HG02943 (cell line): ENCODE measurements around the gene CNOT1.
"Not testable (repeated sequence)": the region's sequence is repeated elsewhere in the genome, so short reads cannot be mapped to it uniquely, and the experiment has no call there.

Experiments used
- ATAC-seq: cut with Tn5 transposase; IDR thresholded peaks from one replicate; pipeline ENCODE4 v1.9.1; 2021; ENCODE audit warnings: mild to moderate bottlenecking, low read depth, moderate library complexity; ENCODE audit not compliant: unreplicated experiment

CNOT1 gene

DNA sequence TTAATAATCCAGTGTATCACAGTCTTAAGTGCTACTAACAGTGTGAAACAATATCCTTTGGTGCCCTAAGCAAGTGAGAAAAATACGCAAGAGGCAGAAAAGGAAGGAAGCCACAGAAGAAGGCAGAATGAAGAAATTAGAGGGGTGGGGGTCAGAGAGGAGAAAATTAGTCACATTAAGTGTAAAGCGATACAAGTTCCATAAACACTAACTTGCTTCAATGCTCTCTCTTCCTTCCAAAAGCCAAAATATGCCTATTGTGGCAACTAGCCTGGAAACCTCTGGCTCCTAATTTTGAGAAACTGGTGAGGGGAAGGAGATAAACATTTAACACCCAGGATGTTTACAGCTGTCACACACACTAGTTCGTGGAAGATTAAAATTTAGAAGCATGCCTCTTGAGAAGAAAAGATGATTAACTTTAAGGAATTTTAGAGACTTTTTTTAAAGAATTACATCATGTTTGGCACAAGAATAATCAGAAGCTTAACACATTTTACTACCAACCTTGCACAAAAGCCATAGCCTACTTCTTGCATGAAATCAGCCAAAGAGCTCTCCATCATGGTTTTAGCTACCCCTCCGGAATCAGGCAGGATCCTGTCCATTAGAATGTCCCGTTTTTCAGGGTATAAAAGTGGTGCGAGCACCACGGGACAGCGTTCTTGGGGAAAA is 44.7 kb downstream of the CNOT1 start:
- ATAC-seq: no peak

DNA sequence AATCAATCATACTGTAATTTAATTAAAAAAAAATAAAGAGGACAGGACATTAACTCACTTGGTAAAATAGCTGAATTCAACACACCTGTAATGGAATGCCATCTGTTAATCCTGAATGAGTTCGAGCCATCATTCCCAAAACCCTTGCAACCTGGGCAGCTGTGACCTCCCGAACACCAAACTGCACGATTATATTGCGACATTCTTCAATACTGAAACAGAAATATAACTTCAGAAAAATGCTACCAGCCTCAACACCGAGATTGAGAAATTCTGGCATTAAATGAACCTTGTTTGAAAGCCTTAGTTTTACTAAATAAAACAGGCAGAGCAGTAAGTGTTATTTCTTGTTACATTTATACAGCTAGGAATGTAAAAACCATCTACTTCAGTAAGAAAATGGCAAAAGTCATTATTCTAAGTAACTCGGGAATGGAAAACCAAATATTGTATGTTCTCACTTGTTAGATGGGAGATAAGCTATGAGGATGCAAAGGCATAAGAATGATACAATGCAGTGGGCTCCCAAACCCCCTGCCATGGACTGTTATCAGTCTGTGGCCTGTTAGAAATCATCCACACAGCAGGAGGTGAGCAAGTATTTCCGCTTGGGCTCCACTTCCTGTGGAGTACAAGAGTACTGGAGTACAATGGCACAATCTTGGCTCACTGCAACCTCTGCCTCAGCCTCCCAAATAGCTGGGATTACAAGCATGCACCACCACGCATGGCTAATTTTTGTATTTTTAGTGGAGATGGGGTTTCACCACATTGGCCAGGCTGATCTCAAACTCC is 46.5 kb downstream of the CNOT1 start:
- ATAC-seq: no peak

DNA sequence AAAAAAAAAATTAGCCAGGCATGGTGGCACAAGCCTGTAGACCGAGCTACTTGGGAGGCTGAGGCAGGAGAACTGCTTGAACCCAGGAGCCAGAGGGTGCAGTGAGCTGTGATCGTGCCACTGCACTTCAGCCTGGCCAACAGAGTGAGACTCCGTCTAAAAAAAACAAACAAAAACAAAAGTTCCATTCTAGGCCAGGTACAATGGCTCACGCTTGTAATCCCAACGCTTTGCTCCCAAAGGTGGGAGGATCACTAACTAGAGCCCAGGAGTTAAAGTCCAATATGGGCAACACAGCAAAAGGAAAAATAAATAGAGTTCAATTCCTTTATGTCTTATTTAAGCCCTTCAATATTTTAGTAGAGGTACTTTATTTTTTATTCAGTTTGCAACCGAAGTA is 47.5 kb downstream of the CNOT1 start:
- no peak for ATAC-seq

DNA sequence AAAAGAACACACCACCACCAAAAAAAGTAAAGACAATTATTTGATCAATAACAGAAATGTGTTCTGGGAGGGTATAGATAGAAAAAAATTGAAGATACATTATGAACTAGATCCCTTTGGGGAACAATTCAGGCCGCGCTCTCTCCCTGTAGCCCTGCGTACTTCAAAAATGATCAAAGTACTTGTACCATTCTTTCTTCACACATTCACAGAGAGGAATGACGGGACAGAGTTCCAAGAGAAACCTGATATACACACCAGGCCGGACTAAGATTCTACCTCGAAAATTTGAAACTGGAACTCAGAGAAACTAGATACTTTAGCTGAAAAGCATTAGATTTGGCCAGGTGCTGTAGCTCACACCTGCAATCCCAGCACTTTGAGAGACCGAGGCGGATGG is 50.0 kb downstream of the CNOT1 start:
- no peak for ATAC-seq

DNA sequence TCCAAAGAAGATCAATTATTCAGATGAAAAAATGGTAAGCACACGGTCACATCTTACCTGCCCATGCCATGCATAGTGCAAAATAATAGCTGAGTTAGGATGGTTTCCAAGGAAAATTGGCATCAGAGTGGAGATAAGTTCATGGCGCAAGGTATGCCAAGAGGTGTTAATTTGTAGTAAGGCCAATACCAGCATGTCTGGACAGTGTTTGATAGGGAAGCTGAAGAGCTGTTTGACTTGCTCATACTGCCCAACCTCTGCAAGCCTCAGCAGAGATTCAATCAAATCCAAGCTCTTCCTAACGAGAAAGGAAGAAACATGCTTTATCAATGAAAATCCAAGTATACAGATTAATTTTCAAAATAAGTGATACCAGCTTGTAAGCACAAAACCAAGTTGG is 51.0 kb downstream of the CNOT1 start:
- no peak for ATAC-seq

DNA sequence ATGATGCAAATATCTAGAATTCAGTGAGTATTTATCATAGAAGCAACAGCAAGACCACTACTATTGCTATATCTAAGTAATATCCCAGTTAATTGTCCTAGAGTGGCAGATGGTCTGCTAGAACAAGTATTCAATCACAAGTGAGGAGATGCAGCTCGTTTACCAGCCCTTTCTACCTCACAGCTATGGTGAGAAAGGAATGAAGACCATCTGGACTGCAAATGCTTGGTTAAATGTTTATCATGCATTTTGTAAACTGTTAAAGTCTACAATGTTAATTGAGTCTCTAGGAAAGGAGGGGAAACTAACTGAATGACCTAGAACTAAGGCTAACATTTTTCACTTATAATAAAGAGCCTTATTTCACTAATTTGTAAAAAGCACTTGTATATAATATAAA is 52.5 kb downstream of the CNOT1 start:
- ATAC-seq: no peak

DNA sequence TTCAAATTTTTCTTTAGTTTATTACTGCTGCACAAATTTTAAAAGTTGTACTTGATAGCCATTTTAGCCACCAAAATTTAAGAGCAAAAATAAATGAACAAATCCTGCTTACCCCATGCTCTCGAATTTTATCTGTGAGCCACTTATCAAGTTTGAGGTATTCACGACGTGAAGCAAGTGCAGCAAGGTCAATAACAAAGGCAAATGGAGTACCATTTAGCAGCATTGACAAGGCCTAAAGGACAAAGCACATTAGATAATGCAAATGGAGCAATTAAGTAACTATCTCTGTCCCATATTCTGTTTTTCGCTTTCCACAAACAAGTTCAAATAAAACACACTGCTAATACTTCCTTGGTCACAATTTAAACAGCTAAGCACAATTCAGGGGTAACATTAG is 54.7 kb downstream of the CNOT1 start:
- no peak for ATAC-seq

DNA sequence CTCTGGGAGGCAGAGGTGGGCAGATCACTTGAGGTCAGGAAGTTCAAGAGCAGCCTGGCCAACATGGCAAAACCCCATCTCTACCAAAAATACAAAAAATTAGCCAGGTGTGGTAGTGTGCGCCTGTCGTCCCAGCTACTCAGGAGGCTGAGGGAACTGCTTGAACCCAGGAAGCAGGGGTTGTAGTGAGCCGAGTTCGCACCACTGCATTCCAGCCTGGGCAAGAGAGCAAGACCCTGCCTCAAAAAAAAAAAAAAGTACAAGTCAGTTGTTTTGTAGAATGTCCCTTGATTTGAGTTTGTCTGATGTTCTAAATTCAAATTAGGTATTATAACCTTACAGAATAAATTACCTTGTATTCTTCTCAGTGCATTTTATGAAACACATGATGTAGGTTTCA is 63.9 kb downstream of the CNOT1 start:
- ATAC-seq: not testable (repeated sequence)

DNA sequence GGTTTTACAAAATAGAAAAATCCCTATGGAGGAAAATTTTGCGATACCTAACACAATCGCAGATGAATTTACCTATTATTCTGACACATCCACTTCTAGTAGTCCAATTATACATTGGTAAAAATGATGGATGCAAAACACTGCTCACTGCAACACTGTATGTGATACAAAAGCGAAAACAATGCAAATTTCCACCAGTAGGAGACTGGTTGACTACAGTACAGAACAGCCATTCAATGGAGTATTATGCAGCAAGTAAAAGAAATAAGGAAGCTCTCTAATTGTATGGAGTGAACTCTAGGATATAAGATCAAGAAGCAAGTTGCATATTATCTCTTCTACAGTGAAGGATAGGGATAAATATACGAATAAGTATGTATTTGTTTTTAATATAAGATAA is 65.9 kb downstream of the CNOT1 start:
- no peak for ATAC-seq

DNA sequence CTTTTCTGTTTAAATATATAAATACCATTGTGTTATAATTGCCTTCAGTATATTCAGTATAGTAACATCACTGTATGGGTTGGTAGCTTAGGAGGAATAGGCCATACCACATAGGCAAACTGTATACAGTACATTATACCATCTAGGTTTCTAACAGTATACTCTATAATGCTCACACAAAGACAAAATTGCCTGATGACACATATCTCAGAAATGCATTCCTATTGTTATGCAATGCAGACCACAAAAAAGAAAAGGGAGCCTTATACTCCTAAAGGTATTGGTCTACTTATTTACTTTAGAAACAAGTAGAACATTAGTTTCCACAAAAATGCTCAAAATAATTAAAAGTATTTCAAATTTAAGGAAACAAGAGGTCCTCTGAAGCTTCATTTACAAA is 66.4 kb downstream of the CNOT1 start:
- no peak for ATAC-seq

DNA sequence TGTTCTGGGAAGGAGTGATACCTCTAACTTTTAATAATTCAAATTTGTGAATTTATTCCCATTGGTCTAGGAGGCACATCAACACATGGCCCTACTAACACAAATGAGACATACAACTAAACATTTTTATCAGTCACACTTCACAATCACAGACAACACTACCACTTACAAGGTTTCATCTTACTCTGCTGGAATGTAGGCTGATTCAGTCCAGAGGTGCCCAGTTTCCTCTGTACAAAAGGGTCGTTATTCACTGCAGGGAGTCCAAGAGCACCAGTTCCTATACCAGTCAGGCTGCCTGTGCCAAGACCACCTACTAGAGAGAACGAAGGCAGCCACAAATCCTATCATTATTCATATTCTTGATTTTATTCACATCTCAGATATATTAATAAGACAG is 72.9 kb downstream of the CNOT1 start:
- ATAC-seq: no peak

DNA sequence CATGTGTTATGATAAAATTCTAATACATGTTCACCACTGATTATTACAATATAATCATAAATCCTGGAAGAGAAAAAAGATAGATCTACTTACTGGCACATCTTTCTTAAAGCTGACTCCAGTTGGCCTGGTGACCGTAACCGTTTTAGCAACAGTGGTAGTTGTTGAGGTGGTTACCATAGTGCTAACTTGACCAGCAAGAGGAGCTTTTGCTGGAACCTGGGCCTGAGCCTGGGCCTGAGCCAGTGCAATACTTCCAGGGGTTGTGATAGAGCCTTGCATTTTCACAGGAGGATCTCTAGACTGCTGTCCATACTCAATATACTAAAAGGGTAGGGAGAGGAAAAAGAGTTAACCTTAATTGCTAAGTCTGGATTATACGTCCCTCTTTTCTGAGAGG is 78.1 kb downstream of the CNOT1 start:
- ATAC-seq: no peak

DNA sequence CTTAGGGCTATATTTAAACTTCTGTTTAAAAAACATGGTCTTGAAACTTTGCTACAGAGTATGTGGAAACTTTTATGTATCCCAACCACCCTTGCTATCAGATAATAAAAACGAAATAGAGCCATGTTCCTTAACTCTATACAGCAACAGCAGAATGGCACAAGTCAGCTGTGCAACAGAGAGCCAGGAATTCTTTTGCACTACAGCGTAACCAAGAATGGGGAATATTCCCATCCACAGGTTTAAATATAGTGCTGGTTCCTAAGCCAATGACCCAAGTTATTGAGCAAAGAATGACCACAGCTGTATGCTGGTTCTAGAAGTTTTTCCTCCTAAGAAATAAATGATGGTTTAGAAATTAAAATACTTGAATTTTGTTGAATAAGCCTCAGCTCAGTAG is 81.2 kb downstream of the CNOT1 start:
- ATAC-seq: no peak

DNA sequence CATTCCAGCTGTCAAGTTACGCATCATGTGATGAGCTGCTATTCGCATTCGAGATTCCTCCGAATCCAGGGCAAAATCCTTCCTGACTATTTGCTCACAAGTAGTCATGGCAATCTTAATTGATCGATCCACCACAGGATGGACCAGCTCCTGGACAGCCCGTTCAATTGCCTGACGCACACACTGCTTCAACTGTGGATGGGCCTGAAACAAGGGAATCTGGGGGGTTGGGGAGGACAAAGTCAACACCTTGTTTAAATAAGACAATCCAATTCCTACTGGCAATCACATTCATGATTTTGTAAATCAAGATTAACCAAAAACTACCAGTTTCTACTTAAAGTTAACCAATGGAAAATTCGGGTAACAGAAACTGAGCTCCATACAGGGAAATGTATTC is 85.9 kb downstream of the CNOT1 start:
- ATAC-seq: no peak

DNA sequence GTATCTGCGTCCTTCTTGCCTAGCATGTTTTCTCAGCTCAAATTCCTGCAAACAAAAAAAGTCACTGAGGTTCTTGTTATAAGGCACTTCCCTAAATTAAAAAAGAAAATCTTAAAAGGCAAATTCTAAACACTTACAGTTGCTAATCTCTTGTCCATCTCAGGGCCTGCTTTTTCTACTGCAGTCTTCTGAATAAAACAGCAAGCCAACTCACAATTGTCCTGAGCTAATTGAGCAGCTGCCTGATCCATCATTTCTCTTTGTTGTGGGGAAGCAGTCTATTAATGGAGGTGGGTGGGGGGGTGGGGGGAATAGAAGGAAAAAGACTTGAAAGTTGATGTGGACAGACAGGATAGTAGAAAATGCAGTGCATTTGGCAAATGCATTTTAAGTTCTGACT is 87.3 kb downstream of the CNOT1 start:
- ATAC-seq: no peak

DNA sequence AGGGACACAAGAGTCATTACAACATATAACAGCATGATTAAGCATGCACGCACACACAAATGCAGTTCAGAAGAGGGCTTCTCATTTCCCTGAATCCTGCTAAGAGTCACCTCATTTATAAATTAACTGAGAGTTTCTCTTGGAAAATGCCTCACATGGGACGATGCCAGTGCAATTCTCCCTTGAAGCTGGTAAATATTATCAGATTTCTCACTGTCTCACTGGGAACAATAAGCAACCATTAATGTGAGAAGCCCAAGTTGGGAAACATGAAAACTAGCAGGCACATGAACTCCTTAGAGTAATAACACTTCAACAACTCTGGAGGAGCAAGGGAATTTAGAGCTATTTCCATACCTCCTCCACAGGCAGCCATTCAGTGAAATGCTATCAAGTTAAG is 87.9 kb downstream of the CNOT1 start:
- ATAC-seq: no peak

DNA sequence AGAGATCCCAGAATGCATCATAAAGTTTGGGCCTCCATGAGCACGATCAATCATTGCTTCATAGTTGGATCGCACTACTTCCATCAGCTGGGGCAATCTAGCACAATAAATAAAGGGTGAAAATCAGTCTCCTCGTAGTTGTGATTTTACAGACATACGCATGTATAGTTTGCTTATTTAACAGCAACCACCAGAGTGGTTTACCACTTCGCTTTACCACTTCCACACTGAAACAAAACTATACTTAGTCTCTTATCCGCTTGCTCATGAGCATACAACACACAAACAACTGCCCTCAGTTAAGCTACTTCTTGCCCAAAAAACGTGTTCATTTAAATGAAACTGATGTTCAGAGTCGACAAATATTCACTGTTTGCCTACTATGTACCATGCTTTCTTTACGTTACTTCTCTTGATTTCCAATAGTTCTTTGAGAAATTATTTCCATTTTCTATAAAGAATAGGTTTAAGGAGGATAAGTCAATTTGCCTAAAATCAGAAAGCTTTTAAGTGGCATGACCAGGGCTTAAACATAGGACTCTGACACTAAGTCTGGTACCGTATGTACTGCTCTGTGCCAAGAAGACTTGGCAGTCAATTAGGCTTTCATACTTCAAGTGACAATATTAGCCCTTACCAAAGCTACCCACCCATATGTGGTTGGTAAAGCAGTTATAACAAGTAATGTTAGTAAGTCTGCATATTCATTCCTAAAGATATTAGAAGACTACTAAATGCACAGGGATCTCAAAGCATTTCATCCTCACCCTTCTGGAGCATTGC is 92.3 kb downstream of the CNOT1 start:
- ATAC-seq: no peak

DNA sequence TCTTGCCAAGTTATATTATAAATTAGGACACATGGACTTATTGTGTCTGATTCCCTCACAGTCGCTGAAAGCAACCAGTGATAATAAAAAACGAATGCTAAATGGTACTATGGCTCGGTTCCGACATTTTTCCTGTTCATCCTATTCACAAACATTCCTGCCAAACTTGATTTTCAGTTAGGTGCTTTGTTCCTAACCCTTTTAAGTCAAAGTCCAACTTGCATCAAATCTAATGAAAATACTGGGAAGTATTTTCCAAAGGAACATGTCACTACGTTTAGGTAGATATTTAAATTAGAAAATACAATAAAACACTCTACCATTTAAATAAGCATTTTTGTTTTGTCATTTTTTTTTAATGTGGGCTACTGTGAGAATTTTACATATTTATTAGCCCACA is 93.3 kb downstream of the CNOT1 start:
- ATAC-seq: no peak

DNA sequence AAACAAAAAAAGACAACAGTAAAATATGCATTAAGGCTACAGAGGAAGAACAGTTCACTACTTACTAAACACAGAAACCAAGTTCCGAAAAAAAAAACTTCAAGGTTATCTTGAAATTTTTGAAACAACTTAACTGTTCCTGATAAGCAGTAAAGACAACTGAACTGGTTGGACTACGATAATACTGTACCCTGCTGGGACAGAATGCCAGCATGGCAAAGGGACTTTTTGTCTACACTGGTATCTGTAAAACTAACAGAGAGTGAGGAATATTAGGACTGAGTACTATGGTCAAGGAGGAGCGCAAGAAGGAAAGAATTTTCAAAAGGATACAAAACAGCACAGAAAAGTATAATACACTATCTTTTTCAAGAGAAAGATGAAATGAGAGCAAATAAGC is 94.5 kb downstream of the CNOT1 start:
- ATAC-seq: no peak

DNA sequence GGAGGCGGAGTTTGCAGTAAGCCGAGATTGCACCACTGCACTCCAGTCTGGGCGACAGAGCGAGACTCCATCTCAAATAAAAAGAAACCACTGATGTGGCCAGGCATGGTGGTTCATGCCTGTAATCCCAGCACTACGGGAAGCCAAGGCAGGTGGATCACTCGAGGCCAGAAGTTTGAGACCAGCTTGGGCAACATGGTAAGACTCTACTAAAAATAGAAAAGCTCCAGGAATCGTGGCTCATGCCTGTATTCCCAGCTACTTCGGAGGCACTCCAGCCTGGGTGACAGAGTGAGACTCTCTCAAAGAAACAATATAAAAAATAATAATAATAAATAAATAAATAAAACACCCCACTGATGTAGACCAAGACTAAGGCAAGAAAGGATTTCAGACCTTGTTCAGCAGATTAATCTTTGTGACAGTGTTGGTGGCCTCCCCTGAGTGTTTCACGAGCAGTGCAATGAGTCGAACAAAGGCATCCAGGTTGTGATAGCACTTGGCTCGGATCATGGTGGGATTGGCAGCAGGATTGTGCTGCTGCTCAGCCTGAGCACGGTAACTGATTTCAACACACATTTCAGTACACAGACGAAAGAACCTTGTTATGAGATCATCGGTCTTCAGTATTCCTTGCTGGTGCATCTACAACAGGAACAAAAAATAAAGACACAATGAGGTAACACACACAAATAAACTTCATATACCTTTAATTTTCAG is 95.7 kb downstream of the CNOT1 start:
- no peak for ATAC-seq

DNA sequence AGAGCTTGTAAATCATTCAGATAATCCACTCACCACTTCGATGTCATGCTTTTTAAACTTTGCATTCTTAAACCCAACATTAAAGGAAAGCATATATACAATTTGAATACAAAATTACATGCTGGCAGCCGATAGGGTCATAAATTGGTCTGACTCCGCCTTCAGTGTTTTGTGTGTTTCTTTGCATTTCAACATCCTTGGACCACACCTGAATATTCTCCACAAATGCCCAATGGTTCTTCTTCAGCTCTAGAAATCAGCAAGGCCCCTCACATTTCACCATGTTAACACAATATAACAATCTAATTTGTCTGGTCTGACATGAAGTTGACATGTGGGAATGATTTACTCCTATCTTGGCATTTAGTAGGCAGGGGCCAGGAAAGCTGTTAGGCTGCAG is 97.2 kb downstream of the CNOT1 start:
- ATAC-seq: no peak
